ENCODE measurements around the gene CORO2A.

- TF ChIP-seq POLR2AphosphoS5 (IDR thresholded peaks at IDR 0.05; ENCODE audit: insufficient read depth, low read depth, low read length) (no peak), POLR2A (IDR thresholded peaks at IDR 0.05; ENCODE audit: low read depth, low read length) (no peak), EZH2 (IDR thresholded peaks at IDR 0.05; ENCODE audit: borderline replicate concordance, low read depth, low read length, severe bottlenecking) (no peak), GATA2 (IDR thresholded peaks at IDR 0.05; ENCODE audit: insufficient read depth, insufficient read length, low read depth, low read length) (no peak), JUN (IDR thresholded peaks at IDR 0.05; ENCODE audit: borderline replicate concordance, insufficient read depth, insufficient read length, low read depth) (no peak), MYC (IDR thresholded peaks at IDR 0.05; ENCODE audit: low read depth, low read length) (no peak)
- TF ChIP-seq, protein P1, sequence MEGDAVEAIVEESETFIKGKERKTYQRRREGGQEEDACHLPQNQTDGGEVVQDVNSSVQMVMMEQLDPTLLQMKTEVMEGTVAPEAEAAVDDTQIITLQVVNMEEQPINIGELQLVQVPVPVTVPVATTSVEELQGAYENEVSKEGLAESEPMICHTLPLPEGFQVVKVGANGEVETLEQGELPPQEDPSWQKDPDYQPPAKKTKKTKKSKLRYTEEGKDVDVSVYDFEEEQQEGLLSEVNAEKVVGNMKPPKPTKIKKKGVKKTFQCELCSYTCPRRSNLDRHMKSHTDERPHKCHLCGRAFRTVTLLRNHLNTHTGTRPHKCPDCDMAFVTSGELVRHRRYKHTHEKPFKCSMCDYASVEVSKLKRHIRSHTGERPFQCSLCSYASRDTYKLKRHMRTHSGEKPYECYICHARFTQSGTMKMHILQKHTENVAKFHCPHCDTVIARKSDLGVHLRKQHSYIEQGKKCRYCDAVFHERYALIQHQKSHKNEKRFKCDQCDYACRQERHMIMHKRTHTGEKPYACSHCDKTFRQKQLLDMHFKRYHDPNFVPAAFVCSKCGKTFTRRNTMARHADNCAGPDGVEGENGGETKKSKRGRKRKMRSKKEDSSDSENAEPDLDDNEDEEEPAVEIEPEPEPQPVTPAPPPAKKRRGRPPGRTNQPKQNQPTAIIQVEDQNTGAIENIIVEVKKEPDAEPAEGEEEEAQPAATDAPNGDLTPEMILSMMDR (IDR thresholded peaks at IDR 0.05; ENCODE audit: extremely low read depth in 1 of 2, insufficient read depth in 1 of 2, low read depth in 1 of 2, low read length in 2 of 2), result no peak
- TF ChIP-seq, protein P2, sequence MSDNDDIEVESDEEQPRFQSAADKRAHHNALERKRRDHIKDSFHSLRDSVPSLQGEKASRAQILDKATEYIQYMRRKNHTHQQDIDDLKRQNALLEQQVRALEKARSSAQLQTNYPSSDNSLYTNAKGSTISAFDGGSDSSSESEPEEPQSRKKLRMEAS (IDR thresholded peaks at IDR 0.05; ENCODE audit: insufficient read depth, insufficient read length), result no peak
Observed at GRCh38 chr9:98154678-98155077, 37.8 kb downstream of the CORO2A start.
